AG09309 (cell line): Measurements from ENCODE around the gene SMIM32.

Experiments used
- DNase-seq: peaks from one replicate; pipeline ENCODE4 v3.0.0-alpha.2; 2010; ENCODE audit warnings: low read depth
- H3K4me3 ChIP-seq: 2 replicates; pipeline ENCODE4 v1.5.1; 2011; ENCODE audit warnings: mild to moderate bottlenecking, low read depth, low read length, moderate library complexity; ENCODE audit not compliant: control insufficient read depth
- TF ChIP-seq, protein P1 (sequence below): IDR thresholded peaks from 2 replicates; pipeline ENCODE4 v1.5.1; 2011; ENCODE audit warnings: mild to moderate bottlenecking, low read depth, low read length, inconsistent platforms; ENCODE audit not compliant: insufficient read depth, control insufficient read depth; ENCODE audit errors: missing control alignments

The SMIM32 gene

DNA sequence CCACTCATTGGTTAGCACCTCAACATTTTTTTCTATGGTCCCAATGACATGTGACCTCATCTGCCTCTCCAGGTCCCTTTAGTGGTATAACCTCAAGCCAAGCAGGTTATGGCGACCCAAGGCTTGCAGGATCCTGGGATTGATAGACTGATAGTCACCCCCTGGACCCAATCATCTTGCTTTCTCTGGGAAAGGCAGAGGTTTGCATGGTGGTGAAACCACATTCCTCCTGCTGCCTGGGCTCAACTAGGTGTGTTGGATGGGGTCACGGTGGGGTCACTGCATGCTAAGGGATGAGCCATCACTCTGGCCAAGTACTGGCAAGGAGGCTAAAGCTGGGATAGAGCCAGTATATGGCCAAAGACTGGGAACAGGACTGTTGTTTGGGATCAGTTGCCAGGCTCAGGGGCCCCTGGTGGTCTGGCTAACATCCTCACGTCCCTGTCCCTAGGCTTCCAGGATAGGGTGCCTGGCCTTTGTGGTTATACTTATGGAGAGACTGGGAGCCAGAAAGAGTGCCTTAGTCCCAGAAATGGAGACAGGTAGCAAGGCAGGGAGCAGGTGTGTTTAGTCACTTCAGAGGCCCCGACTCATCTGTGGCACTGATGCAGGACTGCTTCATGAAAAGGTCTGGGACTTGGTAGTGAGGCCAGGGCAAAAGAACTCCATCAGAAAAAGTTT lies 4.6 kb upstream of the SMIM32 start:
- TF ChIP-seq, protein P1, sequence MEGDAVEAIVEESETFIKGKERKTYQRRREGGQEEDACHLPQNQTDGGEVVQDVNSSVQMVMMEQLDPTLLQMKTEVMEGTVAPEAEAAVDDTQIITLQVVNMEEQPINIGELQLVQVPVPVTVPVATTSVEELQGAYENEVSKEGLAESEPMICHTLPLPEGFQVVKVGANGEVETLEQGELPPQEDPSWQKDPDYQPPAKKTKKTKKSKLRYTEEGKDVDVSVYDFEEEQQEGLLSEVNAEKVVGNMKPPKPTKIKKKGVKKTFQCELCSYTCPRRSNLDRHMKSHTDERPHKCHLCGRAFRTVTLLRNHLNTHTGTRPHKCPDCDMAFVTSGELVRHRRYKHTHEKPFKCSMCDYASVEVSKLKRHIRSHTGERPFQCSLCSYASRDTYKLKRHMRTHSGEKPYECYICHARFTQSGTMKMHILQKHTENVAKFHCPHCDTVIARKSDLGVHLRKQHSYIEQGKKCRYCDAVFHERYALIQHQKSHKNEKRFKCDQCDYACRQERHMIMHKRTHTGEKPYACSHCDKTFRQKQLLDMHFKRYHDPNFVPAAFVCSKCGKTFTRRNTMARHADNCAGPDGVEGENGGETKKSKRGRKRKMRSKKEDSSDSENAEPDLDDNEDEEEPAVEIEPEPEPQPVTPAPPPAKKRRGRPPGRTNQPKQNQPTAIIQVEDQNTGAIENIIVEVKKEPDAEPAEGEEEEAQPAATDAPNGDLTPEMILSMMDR: no peak
- no peak for DNase-seq
- H3K4me3 ChIP-seq: no peak overlapping the region

GRCh38 chr5:136195971-136196820 lies 3.2 kb upstream of the SMIM32 start:
- no peak for DNase-seq
- H3K4me3 ChIP-seq: no peak overlapping the region
- TF ChIP-seq, protein P1: no peak

- no peak overlapping the region for H3K4me3 ChIP-seq
- DNase-seq: no peak
Measured at GRCh38 chr5:136194576-136194975, 1.6 kb upstream of the SMIM32 start.

DNA sequence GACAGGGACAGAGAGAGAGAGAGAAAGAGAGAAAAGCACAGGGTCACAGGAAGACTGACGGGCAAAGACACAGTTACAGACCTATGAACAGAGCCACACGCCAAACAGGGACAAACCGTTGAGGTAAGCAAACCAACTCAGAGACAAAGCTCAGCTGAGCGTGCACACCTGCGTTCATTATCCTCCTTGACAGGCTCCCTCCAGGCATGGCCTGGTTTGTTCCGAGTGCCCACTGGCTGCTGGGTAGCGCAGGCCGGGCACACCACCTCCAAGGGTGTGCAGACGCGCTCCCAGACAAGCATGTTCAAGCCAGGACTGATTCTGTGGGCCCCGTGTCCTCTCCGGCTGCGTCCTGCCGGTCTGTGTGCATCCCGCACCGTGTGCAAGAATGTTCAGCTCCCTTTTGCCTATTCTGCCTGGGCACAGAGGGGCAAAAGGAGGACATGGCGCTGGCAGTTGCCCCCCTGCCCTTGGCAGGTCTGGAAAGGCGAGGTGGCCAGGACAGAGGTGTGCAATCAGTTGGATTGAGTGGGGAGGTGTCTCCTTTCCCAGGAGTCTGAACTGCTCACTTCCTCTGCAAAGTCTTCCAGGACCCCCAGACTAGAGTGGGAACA lies 467 bp upstream of the SMIM32 start:
- DNase-seq: no peak
- no peak overlapping the region for H3K4me3 ChIP-seq
- TF ChIP-seq, protein P1: no peak

More at GRCh38 chr5:136194576-136194975, 1.6 kb upstream of the SMIM32 start:
- TF ChIP-seq, protein P1: no peak

DNA sequence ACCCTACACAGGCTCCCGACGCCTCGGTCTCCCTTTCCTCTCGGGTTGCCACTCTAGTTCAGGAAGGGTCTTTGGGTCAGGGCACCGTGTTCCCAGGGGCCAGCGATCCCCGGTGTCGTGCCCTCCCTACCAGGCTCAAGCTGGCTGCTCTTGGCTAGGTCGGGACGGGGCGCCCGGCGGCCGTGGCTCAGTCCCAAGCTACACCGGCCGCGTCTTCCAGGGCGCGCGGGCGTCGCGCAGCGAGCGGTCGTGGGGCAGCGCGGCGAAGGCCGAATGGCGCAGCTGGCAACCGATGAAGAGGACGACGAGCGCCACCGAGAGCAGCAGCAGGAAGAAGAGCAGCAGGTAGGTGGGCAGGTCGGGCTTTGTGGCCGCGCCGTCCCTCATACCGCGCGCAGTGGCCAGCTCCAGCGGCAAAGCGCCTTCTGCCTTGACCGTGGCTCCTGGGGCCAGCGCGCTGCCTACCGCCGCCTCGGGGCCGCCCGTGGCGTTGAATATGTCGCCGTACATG lies 892 bp downstream of the SMIM32 start:
- no peak for DNase-seq
- TF ChIP-seq, protein P1: no peak
- H3K4me3 ChIP-seq: peak overlapping the region; percentile 7

GRCh38 chr5:136191304-136192014 lies 1.5 kb downstream of the SMIM32 start:
- TF ChIP-seq, protein P1: no peak
- H3K4me3 ChIP-seq: peak overlapping the region; percentile 7
- no peak for DNase-seq
